A549 (cell line): ENCODE data around the gene PRKN. TPM values are rescaled to one million over a fixed set of nuclear protein-coding genes. Genes with fewer than 3 reads are reported as not detected.
A peak's percentile ranks its signal among the peaks of the same experiment; 100 is the strongest.

Experiments used
- ATAC-seq, 2 experiments: fragments of 200-7000 bp in 1 of 2; fragments of >200 bp in 1 of 2; cut with Nextera tagmentation in 1 of 2; cut with Tn5 transposase in 1 of 2; 3 replicates each; pipeline versions ENCODE4 v1.8.0 to v1.9.1; 2018 to 2020; ENCODE audit warnings: mild to moderate bottlenecking in 1 of 2, moderate library complexity in 1 of 2
- CTCF ChIA-PET: fragments of 300-600 bp; sonication (Branson Sonifier 250); formaldehyde crosslinking; extraction: SDS; loops from one replicate; lab custom pipeline; 2021; ENCODE audit warnings: antibody characterized with exemption, inconsistent platforms; lab: Yijun Ruan, JAX
- POLR2A ChIA-PET: fragments of 350-600 bp; formaldehyde crosslinking; extraction: SDS; loops from one replicate; lab custom pipeline; 2021; ENCODE audit warnings: antibody characterized with exemption, inconsistent platforms; lab: Yijun Ruan, JAX
- DNase-seq, 2 experiments: peaks; one replicate each; pipeline versions ENCODE4 v3.0.0 to v3.0.0-alpha.2; 2011 to 2016; ENCODE audit warnings: low read depth in 1 of 2, low spot score in 1 of 2
- FAIRE-seq: peaks from 2 replicates; lab custom pipeline; 2011; peaks lifted over from hg19 to GRCh38; lab: Jason Lieb, UNC
- H3K27ac ChIP-seq, 2 experiments: fragments of >200 bp; sonication (Bioruptor Twin); formaldehyde crosslinking; 3 replicates each; pipeline ENCODE4 v1.5.1; 2016 to 2017
- H3K4me1 ChIP-seq: fragments of >200 bp; sonication (Bioruptor Twin); formaldehyde crosslinking; 3 replicates; pipeline ENCODE4 v1.6.1; 2016
- H3K4me2 ChIP-seq: fragments of >200 bp; sonication (Bioruptor Twin); formaldehyde crosslinking; 3 replicates; pipeline ENCODE4 v1.6.1; 2016
- H3K4me3 ChIP-seq: fragments of >200 bp; sonication (Bioruptor Twin); formaldehyde crosslinking; 3 replicates; pipeline ENCODE4 v1.5.1; 2016
- H3K9me3 ChIP-seq: fragments of >200 bp; sonication (Bioruptor Twin); formaldehyde crosslinking; 3 replicates; pipeline ENCODE4 v1.6.1; 2016
- ATOH8 ChIP-seq: fragments of 250-450 bp; sonication (Bioruptor Pico); IDR thresholded peaks from 2 replicates; pipeline ENCODE4 v1.5.0; 2020; ENCODE audit warnings: low read depth, mild to moderate bottlenecking, moderate library complexity
- BHLHE40 ChIP-seq: IDR thresholded peaks from 2 replicates; pipeline ENCODE4 v1.6.1; 2012; ENCODE audit warnings: low read depth, low read length, inconsistent platforms
- CBX8 ChIP-seq: fragments of 200-600 bp; sonication (generic); IDR thresholded peaks from 2 replicates; pipeline ENCODE4 v1.6.1; 2016
- CEBPB ChIP-seq, 2 experiments: fragments of >200 bp in 1 of 2; sonication (Bioruptor Twin) in 1 of 2; formaldehyde crosslinking in 1 of 2; IDR thresholded peaks; 2 replicates each; pipeline ENCODE4 v1.6.1; 2012 to 2016
- CHD2 ChIP-seq: fragments of 150-350 bp; IDR thresholded peaks from 2 replicates; pipeline ENCODE4 v1.6.1; 2014; ENCODE audit warnings: low read length; ENCODE audit not compliant: partially characterized antibody
- EHF ChIP-seq: fragments of 250-450 bp; sonication (Bioruptor Pico); IDR thresholded peaks from 2 replicates; pipeline ENCODE4 v1.5.0; 2020; ENCODE audit warnings: mild to moderate bottlenecking
- EHMT2 ChIP-seq: fragments of 200-600 bp; sonication (generic); IDR thresholded peaks from 2 replicates; pipeline ENCODE4 v1.6.1; 2016; ENCODE audit warnings: antibody characterized with exemption, low read depth, mild to moderate bottlenecking, moderate library complexity
- EP300 ChIP-seq, 2 experiments: fragments of >200 bp; sonication (Bioruptor Twin); formaldehyde crosslinking; IDR thresholded peaks; 2 replicates in 1 of 2; 3 replicates in 1 of 2; pipeline ENCODE4 v1.6.1; 2016 to 2017
- ESRRA ChIP-seq: fragments of 150-350 bp; IDR thresholded peaks from 2 replicates; pipeline ENCODE4 v1.6.1; 2014; ENCODE audit warnings: mild to moderate bottlenecking, low read length, borderline replicate concordance
- FOSB ChIP-seq: fragments of 250-450 bp; sonication (Bioruptor Pico); IDR thresholded peaks from 2 replicates; pipeline ENCODE4 v1.5.0; 2020; ENCODE audit warnings: mild to moderate bottlenecking, moderate library complexity
- FOSL2 ChIP-seq, 2 experiments: fragments of 450-650 bp in 1 of 2; fragments of >200 bp in 1 of 2; sonication (Bioruptor Twin) in 1 of 2; formaldehyde crosslinking; IDR thresholded peaks; 2 replicates each; pipeline versions ENCODE4 v1.5.0 to v1.6.1; 2016 to 2020; ENCODE audit warnings: mild to moderate bottlenecking in 1 of 2, moderate library complexity in 1 of 2
- GATA3 ChIP-seq: IDR thresholded peaks from 2 replicates; pipeline ENCODE4 v1.6.1; 2012; ENCODE audit warnings: borderline replicate concordance
- HDAC2 ChIP-seq: fragments of 200-600 bp; sonication (generic); IDR thresholded peaks from 2 replicates; pipeline ENCODE4 v1.6.1; 2016
- HOXB13 ChIP-seq: fragments of 250-450 bp; sonication (Bioruptor Pico); IDR thresholded peaks from 2 replicates; pipeline ENCODE4 v1.5.0; 2020; ENCODE audit warnings: low read depth, mild to moderate bottlenecking, moderate library complexity
- HOXB5 ChIP-seq: fragments of 250-450 bp; sonication (Bioruptor Pico); IDR thresholded peaks from 2 replicates; pipeline ENCODE4 v1.5.0; 2020; ENCODE audit warnings: mild to moderate bottlenecking, moderate library complexity
- KDM1A ChIP-seq: fragments of 200-600 bp; sonication (generic); IDR thresholded peaks from 2 replicates; pipeline ENCODE4 v1.6.1; 2016; ENCODE audit warnings: low read depth, mild to moderate bottlenecking
- KDM5A ChIP-seq: fragments of 200-600 bp; sonication (generic); IDR thresholded peaks from 2 replicates; pipeline ENCODE4 v1.6.1; 2016; ENCODE audit warnings: antibody characterized with exemption, mild to moderate bottlenecking
- MAZ ChIP-seq: fragments of 150-350 bp; IDR thresholded peaks from 2 replicates; pipeline ENCODE4 v1.6.1; 2014; ENCODE audit warnings: antibody characterized with exemption, low read depth, low read length, borderline replicate concordance
- MYC ChIP-seq: IDR thresholded peaks from 2 replicates; pipeline ENCODE4 v1.6.1; 2012; ENCODE audit warnings: mild to moderate bottlenecking, inconsistent platforms, low read length, improper control_type of control experiment, borderline replicate concordance
- NPAS2 ChIP-seq: fragments of 250-450 bp; sonication (Bioruptor Pico); IDR thresholded peaks from 2 replicates; pipeline ENCODE4 v1.8.0; 2022; ENCODE audit warnings: mild to moderate bottlenecking, moderate library complexity, borderline replicate concordance
- NR3C1 ChIP-seq: fragments of >200 bp; sonication (Bioruptor Twin); formaldehyde crosslinking; IDR thresholded peaks from 3 replicates; pipeline ENCODE4 v1.6.1; 2017
- PHF8 ChIP-seq: fragments of 200-600 bp; sonication (generic); IDR thresholded peaks from 2 replicates; pipeline ENCODE4 v1.6.1; 2016; ENCODE audit warnings: low read depth, mild to moderate bottlenecking, antibody characterized with exemption, moderate library complexity, borderline replicate concordance
- POLR2AphosphoS2 ChIP-seq: conservative IDR thresholded peaks from 2 replicates; pipeline ENCODE4 v1.6.1; 2012; ENCODE audit warnings: low read length, improper control_type of control experiment, inconsistent platforms
- RAD21 ChIP-seq, 2 experiments: fragments of >200 bp in 1 of 2; sonication (Bioruptor Twin) in 1 of 2; formaldehyde crosslinking in 1 of 2; IDR thresholded peaks in 1 of 2; conservative IDR thresholded peaks in 1 of 2; 2 replicates in 1 of 2; 3 replicates in 1 of 2; pipeline ENCODE4 v1.6.1; 2012 to 2018; ENCODE audit warnings: inconsistent platforms in 1 of 2
- RCOR1 ChIP-seq: fragments of 150-350 bp; IDR thresholded peaks from 2 replicates; pipeline ENCODE4 v1.6.1; 2014; ENCODE audit warnings: antibody characterized with exemption, low read length, low read depth
- SMC3 ChIP-seq: fragments of >200 bp; sonication (Bioruptor Twin); formaldehyde crosslinking; IDR thresholded peaks from 3 replicates; pipeline ENCODE4 v1.6.1; 2018; ENCODE audit warnings: inconsistent platforms
- TP53 ChIP-seq: fragments of 250-450 bp; sonication (Bioruptor Pico); IDR thresholded peaks from 2 replicates; pipeline ENCODE4 v1.5.0; 2021; ENCODE audit warnings: mild to moderate bottlenecking, moderate library complexity
- USF2 ChIP-seq: fragments of 450-650 bp; IDR thresholded peaks from 2 replicates; pipeline ENCODE4 v1.6.1; 2014; ENCODE audit warnings: antibody characterized with exemption
- ZC3H11A ChIP-seq: fragments of 450-650 bp; IDR thresholded peaks from 2 replicates; pipeline ENCODE4 v1.6.1; 2014; ENCODE audit warnings: antibody characterized with exemption, mild to moderate bottlenecking
- ZFP36 ChIP-seq: fragments of 450-650 bp; IDR thresholded peaks from 2 replicates; pipeline ENCODE4 v1.6.1; 2014; ENCODE audit warnings: borderline replicate concordance; ENCODE audit not compliant: partially characterized antibody
- ZNF302 ChIP-seq: fragments of 250-450 bp; sonication (Bioruptor Pico); IDR thresholded peaks from 2 replicates; pipeline ENCODE4 v1.9.0; 2021; ENCODE audit warnings: inconsistent platforms, mild to moderate bottlenecking, moderate library complexity
- ZSCAN20 ChIP-seq: fragments of 250-450 bp; sonication (Bioruptor Pico); IDR thresholded peaks from 2 replicates; pipeline ENCODE4 v1.8.0; 2022; ENCODE audit warnings: mild to moderate bottlenecking, moderate library complexity
- WGBS: methylation state at CpG from one replicate; pipeline ENCODE4 v1.1.6; 2017; ENCODE audit errors: missing lambda C conversion rate; 5-methylcytosine and 5-hydroxymethylcytosine counted together
- polyA plus RNA-seq, 4 experiments: library from polyadenylated mRNA; depleted of rRNA in 3 of 4; stranded (reverse); fragments of >200 nt; fragmentation: RNase III in 1 of 4; extraction: RNeasy Plus Mini Kit Qiagen cat#74134 plus additional on column Dnase treatment in 1 of 4; gene quantifications; 2 replicates in 3 of 4; 3 replicates in 1 of 4; pipeline ENCODE4 v1.2.3, GENCODE V29; 2011 to 2017

Gene PRKN
- polyA plus RNA-seq, 2 of the 4 experiments (the other 2 are of a cell fraction): 0.36 to 0.39 TPM

GRCh38 chr6:161409353-161409752 lies 1318.2 kb downstream of the PRKN start:
- Histone ChIP-seq H3K27ac (peak overlapping the region in 1 of 2 experiments; percentile 82; a peak in 3 of 6 replicates), H3K4me1 (peaks cover 13% of the 10 kb centered on the region), H3K4me2 (no peak overlapping the region), H3K9me3 (peaks cover 2% of the 10 kb centered on the region; the same call in 1 of the 3 replicates), H3K4me3 (no peak overlapping the region)
- ChIA-PET POLR2A (no interaction called here), CTCF (interaction anchor here (1.0 to 2.3 kb wide), 2 partner anchors 9 to 12 kb away, joined by 4 to 8 read pairs; no protein-coding TSS in a partner anchor)
- ATAC-seq (no peak), DNase-seq (no peak), FAIRE-seq (no peak)
- TF ChIP-seq RAD21 (conservative IDR thresholded peaks at IDR 0.05 in 1 of 2, IDR thresholded peaks at IDR 0.05 in 1 of 2) (no peak), POLR2AphosphoS2 (no peak), CBX8 (no peak), ZSCAN20 (CRISPR knock-in tag) (no peak), RCOR1 (no peak), PHF8 (no peak), ATOH8 (CRISPR knock-in tag) (no peak)
- WGBS: 86% methylated on average over 7 of the region's 7 CpGs

GRCh38 chr6:161408041-161408440 lies 1319.5 kb downstream of the PRKN start:
- Histone ChIP-seq H3K27ac (peak overlapping the region; percentile 70 to 82), H3K4me1 (peaks cover 13% of the 10 kb centered on the region), H3K9me3 (peaks cover 12% of the 10 kb centered on the region; the same call in 2 of the 3 replicates), H3K4me2 (peak overlapping the region; percentile 28; the same call in 1 of the 3 replicates), H3K4me3 (no peak overlapping the region)
- WGBS: 83% methylated on average over 8 of the region's 8 CpGs
- ChIA-PET POLR2A (interaction anchor here (1.5 to 1.8 kb wide), 2 partner anchors 10 to 54 kb away, joined by 4 read pairs; no protein-coding TSS in a partner anchor), CTCF (interaction anchor here (1.5 to 2.9 kb wide), 2 partner anchors 10 to 14 kb away, joined by 11 to 18 read pairs; no protein-coding TSS in a partner anchor)
- ATAC-seq (no peak), DNase-seq (no peak), FAIRE-seq (no peak)
- TF ChIP-seq ZFP36 (no peak), RCOR1 (no peak), CEBPB (IDR thresholded peaks at IDR 0.05) (no peak), GATA3 (no peak), MAZ (no peak), HDAC2 (no peak), MYC (no peak), ESRRA (no peak), KDM1A (no peak), ZSCAN20 (CRISPR knock-in tag) (no peak), EHF (CRISPR knock-in tag) (no peak), HOXB13 (CRISPR knock-in tag) (no peak), BHLHE40 (no peak), SMC3 (no peak)

- ChIA-PET CTCF (interaction anchor here (1.5 to 2.9 kb wide), 2 partner anchors 11 to 13 kb away, joined by 11 to 18 read pairs; no protein-coding TSS in a partner anchor), POLR2A (interaction anchor here (1.5 to 1.8 kb wide), 2 partner anchors 11 to 55 kb away, joined by 4 read pairs; no protein-coding TSS in a partner anchor)
- FAIRE-seq (no peak), ATAC-seq (peak in 1 of 2 experiments; percentile 44; a peak in 3 of 6 replicates), DNase-seq (peak in 1 of 2 experiments; percentile 54)
- H3K4me2 ChIP-seq: peak overlapping the region; percentile 28
- H3K27ac ChIP-seq: peak overlapping the region; percentile 70 to 82
- peaks cover 13% of the 10 kb centered on the region for H3K4me1 ChIP-seq
- peaks cover 12% of the 10 kb centered on the region; the same call in 2 of the 3 replicates for H3K9me3 ChIP-seq
- no peak overlapping the region for H3K4me3 ChIP-seq
- 35% methylated on average over 4 of the region's 4 CpGs for WGBS
- TF ChIP-seq HOXB5 (CRISPR knock-in tag) (no peak), TP53 (no peak), GATA3 (peak; percentile 31; the same call in 1 of the 2 replicates), EP300 (IDR thresholded peaks at IDR 0.05) (peak in 1 of 2 experiments; percentile 58; a peak in 2 of 5 replicates), FOSL2 (IDR thresholded peaks at IDR 0.05) (0 out of 2 replicates have a peak, but pooled peaks have one; percentile 4), FOSL2 (CRISPR knock-in tag; IDR thresholded peaks at IDR 0.05) (peak; percentile 46), NR3C1 (no peak), USF2 (no peak), KDM5A (no peak), NPAS2 (CRISPR knock-in tag) (no peak), ATOH8 (CRISPR knock-in tag) (peak; percentile 27; the same call in 1 of the 2 replicates), MAZ (no peak), EHF (CRISPR knock-in tag) (no peak), ZSCAN20 (CRISPR knock-in tag) (no peak), CBX8 (no peak), CHD2 (no peak), EHMT2 (no peak), ESRRA (no peak), CEBPB (IDR thresholded peaks at IDR 0.05) (peak in 1 of 2 experiments; percentile 47; a peak in 2 of 4 replicates), ZNF302 (CRISPR knock-in tag) (no peak), ZC3H11A (no peak), FOSB (CRISPR knock-in tag) (no peak)
Measured at GRCh38 chr6:161407581-161407980, 1320.0 kb downstream of the PRKN start.
